Effector memory CD8-positive, alpha-beta T cell (primary cell): Measurements from ENCODE around the gene GPATCH3.
"Not testable (repeated sequence)": the region's sequence is repeated elsewhere in the genome, so short reads cannot be mapped to it uniquely, and the experiment has no call there.

ENCODE experiments used
- ATAC-seq: fragments of 150-1000 bp; cut with Tn5 transposase; replicated peaks from 2 replicates; pipeline ENCODE4 v1.10.0; 2021; ENCODE audit warnings: mild to moderate bottlenecking, moderate library complexity
- DNase-seq, 3 experiments: peaks; one replicate each; pipeline ENCODE4 v3.0.0; 2021
- H3K27ac Mint-ChIP-seq, 2 donors: one replicate each; pipeline ENCODE4 v1.8.0; 2022; ENCODE audit warnings: mild to moderate bottlenecking in 2 of 2, mixed read lengths in 2 of 2, moderate library complexity in 2 of 2
- H3K27me3 Mint-ChIP-seq, 2 donors: one replicate each; pipeline ENCODE4 v1.8.0; 2022; ENCODE audit warnings: mixed read lengths in 2 of 2
- H3K36me3 Mint-ChIP-seq: one replicate; pipeline ENCODE4 v1.8.0; 2022; ENCODE audit warnings: mild to moderate bottlenecking, moderate library complexity, mixed read lengths; ENCODE audit not compliant: insufficient read depth
- H3K4me1 Mint-ChIP-seq, 2 donors: one replicate each; pipeline ENCODE4 v1.8.0; 2022; ENCODE audit warnings: low read depth in 2 of 2, mixed read lengths in 2 of 2
- H3K4me3 Mint-ChIP-seq, 2 donors: one replicate each; pipeline ENCODE4 v1.8.0; 2022; ENCODE audit warnings: mild to moderate bottlenecking in 2 of 2, mixed read lengths in 2 of 2, moderate library complexity in 2 of 2
- H3K9me3 Mint-ChIP-seq, 2 donors: one replicate each; pipeline ENCODE4 v1.8.0; 2022; ENCODE audit warnings: mixed read lengths in 2 of 2
- total RNA-seq, 9 experiments: gene quantifications; one replicate each; lab custom pipeline; 2026; lab: John Stamatoyannopoulos, UW

GPATCH3 gene, protein sequence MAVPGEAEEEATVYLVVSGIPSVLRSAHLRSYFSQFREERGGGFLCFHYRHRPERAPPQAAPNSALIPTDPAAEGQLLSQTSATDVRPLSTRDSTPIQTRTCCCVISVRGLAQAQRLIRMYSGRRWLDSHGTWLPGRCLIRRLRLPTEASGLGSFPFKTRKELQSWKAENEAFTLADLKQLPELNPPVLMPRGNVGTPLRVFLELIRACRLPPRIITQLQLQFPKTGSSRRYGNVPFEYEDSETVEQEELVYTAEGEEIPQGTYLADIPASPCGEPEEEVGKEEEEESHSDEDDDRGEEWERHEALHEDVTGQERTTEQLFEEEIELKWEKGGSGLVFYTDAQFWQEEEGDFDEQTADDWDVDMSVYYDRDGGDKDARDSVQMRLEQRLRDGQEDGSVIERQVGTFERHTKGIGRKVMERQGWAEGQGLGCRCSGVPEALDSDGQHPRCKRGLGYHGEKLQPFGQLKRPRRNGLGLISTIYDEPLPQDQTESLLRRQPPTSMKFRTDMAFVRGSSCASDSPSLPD
- 18.1 to 32.2 (median 22.2) reads per million in 9 experiments for total RNA-seq

- H3K27me3 Mint-ChIP-seq, result no peaks in the 10 kb centered on the region
Measured at GRCh38 chr1:26900001-26900814, at the start of gene GPATCH3. TSS of gene GPATCH3 (minus strand) at chr1:26900467. CDS start at chr1:26900442, 25 bp downstream.

DNA sequence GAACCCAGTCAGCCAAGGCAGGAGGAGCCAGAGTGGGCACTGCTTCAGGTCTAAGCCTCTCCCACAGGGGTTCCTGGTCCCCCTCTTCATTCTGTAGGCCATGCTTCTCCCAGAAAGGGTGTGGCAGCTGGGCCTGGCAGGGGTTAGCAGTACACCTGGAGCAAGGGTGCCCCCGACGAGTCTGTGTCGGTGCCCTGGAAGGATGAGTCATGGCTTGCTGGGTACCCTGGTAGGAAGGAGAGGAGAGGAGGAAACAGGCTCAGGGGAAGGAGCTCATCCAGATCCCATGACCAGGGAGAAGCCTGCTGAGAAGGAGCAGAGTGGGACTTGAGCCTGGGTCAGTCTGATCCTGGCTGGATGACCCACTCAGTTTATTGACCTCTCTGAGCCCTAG lies 49.7 kb upstream of the GPATCH3 start:
- Mint-ChIP-seq H3K9me3 (no peaks in the 10 kb centered on the region), H3K27me3 (no peaks in the 10 kb centered on the region), H3K4me3 (no peak overlapping the region), H3K27ac (peak overlapping the region; percentile 50 to 81), H3K4me1 (no peaks in the 10 kb centered on the region), H3K36me3 (peaks cover 13% of the 10 kb centered on the region)
- DNase-seq (no peak), ATAC-seq (no peak)

More at GRCh38 chr1:26900001-26900814, at the start of gene GPATCH3:
- peak; percentile 94 for ATAC-seq
- peaks cover 21 to 27% of the 10 kb centered on the region in 2 donors for H3K4me1 Mint-ChIP-seq
- peak within 1 kb of the TSS; percentile 98 to 99 for H3K27ac Mint-ChIP-seq
- H3K4me3 Mint-ChIP-seq, result peak within 1 kb of the TSS; percentile 94
- peak; percentile 83 to 85 (median 84) for DNase-seq
- H3K9me3 Mint-ChIP-seq, result no peaks in the 10 kb centered on the region
- peaks cover 59% of the 10 kb centered on the region for H3K36me3 Mint-ChIP-seq

DNA sequence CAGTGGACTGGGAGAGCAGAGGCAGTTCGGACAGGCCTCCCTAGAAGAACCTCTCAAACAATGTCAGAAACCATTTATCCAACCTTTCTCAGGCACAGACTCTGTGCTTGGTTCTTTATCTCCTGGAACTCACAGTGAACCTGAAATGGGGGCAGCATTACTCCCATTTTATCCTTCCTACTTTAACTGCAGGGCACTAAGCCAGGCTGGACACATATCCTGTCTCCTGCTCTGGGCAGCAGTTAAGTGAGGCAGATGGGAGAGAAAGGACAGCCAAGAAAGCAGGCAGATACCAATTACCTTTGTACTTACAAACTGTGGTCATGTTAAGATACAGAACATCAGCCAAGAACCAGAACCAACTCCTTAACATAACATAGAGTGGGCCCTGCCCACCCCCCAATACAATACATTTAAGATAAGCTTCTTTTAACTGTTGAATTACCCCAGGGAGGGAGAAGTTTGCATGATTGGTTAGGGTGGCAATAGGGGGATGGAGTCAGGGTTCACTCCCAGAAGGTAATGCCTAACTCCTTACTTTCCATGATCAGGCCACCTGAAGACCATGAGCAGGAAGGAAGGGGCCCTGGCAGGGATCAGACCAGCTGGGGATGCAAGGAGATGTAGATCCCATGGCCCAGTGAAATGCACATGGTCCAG lies 49.1 kb upstream of the GPATCH3 start:
- H3K27me3 Mint-ChIP-seq, result no peaks in the 10 kb centered on the region
- no peak overlapping the region for H3K4me3 Mint-ChIP-seq
- no peaks in the 10 kb centered on the region for H3K4me1 Mint-ChIP-seq
- peak overlapping the region; percentile 50 to 81 for H3K27ac Mint-ChIP-seq
- DNase-seq, result no peak
- no peak for ATAC-seq
- H3K9me3 Mint-ChIP-seq, result no peaks in the 10 kb centered on the region
- peaks cover 18% of the 10 kb centered on the region for H3K36me3 Mint-ChIP-seq

GRCh38 chr1:26948725-26949057 lies 48.4 kb upstream of the GPATCH3 start:
- H3K27me3 Mint-ChIP-seq, H3K27ac Mint-ChIP-seq: not testable (repeated sequence)

DNA sequence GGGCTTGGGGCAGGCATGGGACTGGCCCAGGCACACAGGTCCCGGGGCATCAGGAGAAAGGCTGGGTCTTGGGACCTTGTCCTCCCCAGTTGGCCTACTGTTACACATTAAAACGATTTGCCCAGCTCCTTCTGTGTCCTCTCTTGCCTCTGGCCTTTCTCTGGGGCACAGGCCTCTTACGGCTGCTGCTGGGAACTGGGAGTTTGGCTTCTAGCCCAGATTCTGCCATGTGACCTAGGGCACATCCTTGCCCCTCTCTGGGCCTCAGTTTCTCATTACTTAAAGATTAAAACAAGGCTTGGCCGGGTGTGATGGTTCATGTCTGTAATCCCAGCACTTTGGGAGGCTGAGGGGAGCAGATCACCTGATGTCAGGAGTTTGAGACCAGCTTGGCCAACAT lies 46.0 kb upstream of the GPATCH3 start:
- H3K27ac Mint-ChIP-seq, result peak overlapping the region in 1 of 2 donors; percentile 55
- no peak for ATAC-seq
- peaks cover 44% of the 10 kb centered on the region for H3K36me3 Mint-ChIP-seq
- H3K9me3 Mint-ChIP-seq, result no peaks in the 10 kb centered on the region
- H3K4me3 Mint-ChIP-seq, result no peak overlapping the region
- H3K4me1 Mint-ChIP-seq, result no peaks in the 10 kb centered on the region
- no peak for DNase-seq
- no peaks in the 10 kb centered on the region for H3K27me3 Mint-ChIP-seq

More at GRCh38 chr1:26948725-26949057, 48.4 kb upstream of the GPATCH3 start:
- not testable (repeated sequence) for H3K4me1 Mint-ChIP-seq, ATAC-seq, H3K4me3 Mint-ChIP-seq, DNase-seq, H3K9me3 Mint-ChIP-seq
- H3K36me3 Mint-ChIP-seq, result peaks cover 25% of the 10 kb centered on the region

- Mint-ChIP-seq H3K4me3 (no peak overlapping the region), H3K27ac (peak overlapping the region; percentile 52 to 55), H3K27me3 (no peaks in the 10 kb centered on the region), H3K36me3 (peaks cover 48% of the 10 kb centered on the region), H3K4me1 (no peaks in the 10 kb centered on the region), H3K9me3 (no peaks in the 10 kb centered on the region)
- ATAC-seq (no peak), DNase-seq (no peak)
Measured at GRCh38 chr1:26945728-26946127, 45.5 kb upstream of the GPATCH3 start.

DNA sequence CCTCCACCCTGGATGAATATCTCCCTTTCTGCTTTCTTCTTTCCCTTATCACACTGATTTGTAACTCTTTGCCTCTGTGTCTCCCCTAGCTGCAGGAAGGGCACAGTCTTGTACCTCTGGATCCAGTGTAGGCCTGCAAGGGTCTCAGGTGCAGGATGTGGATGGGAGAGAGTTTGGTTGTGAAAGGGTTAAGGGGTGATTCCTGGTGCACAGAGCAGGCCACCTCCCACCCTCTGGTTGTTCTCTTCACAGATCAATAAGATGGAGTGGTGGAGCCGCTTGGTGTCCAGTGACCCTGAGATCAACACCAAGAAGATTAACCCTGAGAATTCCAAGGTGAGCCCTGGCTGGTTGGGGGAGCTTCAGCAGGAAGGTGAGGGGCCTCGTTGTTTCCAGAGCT lies 44.9 kb upstream of the GPATCH3 start:
- DNase-seq (no peak), ATAC-seq (no peak)
- no peaks in the 10 kb centered on the region for H3K9me3 Mint-ChIP-seq
- no peak overlapping the region for H3K4me3 Mint-ChIP-seq
- H3K27ac Mint-ChIP-seq, result no peak overlapping the region
- no peaks in the 10 kb centered on the region for H3K27me3 Mint-ChIP-seq
- peaks cover 48% of the 10 kb centered on the region for H3K36me3 Mint-ChIP-seq
- no peaks in the 10 kb centered on the region for H3K4me1 Mint-ChIP-seq

GRCh38 chr1:26942656-26943055 lies 42.4 kb upstream of the GPATCH3 start:
- H3K27me3 Mint-ChIP-seq, result no peaks in the 10 kb centered on the region

DNA sequence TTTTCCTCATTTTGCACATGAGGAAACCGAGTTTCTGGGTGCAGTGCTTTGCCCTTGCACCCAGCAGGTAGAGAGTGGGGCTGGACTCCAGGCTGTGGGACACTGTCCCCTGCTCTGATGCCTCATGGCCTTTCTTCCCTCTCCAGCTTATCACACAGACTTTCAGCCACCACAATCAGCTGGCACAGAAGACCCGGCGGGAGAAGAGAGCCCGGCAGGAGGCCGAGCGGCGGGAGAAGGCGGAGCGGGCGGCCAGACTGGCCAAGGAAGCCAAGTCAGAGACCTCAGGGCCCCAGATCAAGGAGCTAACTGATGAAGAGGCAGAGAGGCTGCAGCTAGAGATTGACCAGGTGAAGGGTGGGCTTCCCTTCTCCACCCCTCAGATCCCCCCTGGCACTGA lies 41.0 kb upstream of the GPATCH3 start:
- no peak for DNase-seq
- Mint-ChIP-seq H3K36me3 (peaks cover 46% of the 10 kb centered on the region), H3K27me3 (no peaks in the 10 kb centered on the region), H3K4me1 (peaks cover 0 to 4% of the 10 kb centered on the region in 2 donors), H3K4me3 (no peak overlapping the region), H3K9me3 (no peaks in the 10 kb centered on the region), H3K27ac (peak overlapping the region in 1 of 2 donors; percentile 68)
- no peak for ATAC-seq

More at GRCh38 chr1:26942656-26943055, 42.4 kb upstream of the GPATCH3 start:
- Mint-ChIP-seq H3K27ac (peak overlapping the region in 1 of 2 donors; percentile 81), H3K4me1 (peaks cover 0 to 4% of the 10 kb centered on the region in 2 donors), H3K4me3 (no peak overlapping the region), H3K36me3 (peaks cover 48% of the 10 kb centered on the region), H3K9me3 (no peaks in the 10 kb centered on the region)
- ATAC-seq (no peak), DNase-seq (no peak)

GRCh38 chr1:26938659-26939025 lies 38.4 kb upstream of the GPATCH3 start:
- no peak overlapping the region for H3K4me3 Mint-ChIP-seq
- peaks cover 44% of the 10 kb centered on the region for H3K36me3 Mint-ChIP-seq
- peak overlapping the region; percentile 12 to 41 for H3K27ac Mint-ChIP-seq
- peaks cover 2 to 4% of the 10 kb centered on the region in 2 donors for H3K4me1 Mint-ChIP-seq
- ATAC-seq, result no peak
- H3K27me3 Mint-ChIP-seq, result no peaks in the 10 kb centered on the region
- H3K9me3 Mint-ChIP-seq, result no peaks in the 10 kb centered on the region
- no peak for DNase-seq

- no peak for DNase-seq
- H3K36me3 Mint-ChIP-seq, result peaks cover 41% of the 10 kb centered on the region
- no peak for ATAC-seq
Measured at GRCh38 chr1:26938004-26938658, 37.9 kb upstream of the GPATCH3 start.

DNA sequence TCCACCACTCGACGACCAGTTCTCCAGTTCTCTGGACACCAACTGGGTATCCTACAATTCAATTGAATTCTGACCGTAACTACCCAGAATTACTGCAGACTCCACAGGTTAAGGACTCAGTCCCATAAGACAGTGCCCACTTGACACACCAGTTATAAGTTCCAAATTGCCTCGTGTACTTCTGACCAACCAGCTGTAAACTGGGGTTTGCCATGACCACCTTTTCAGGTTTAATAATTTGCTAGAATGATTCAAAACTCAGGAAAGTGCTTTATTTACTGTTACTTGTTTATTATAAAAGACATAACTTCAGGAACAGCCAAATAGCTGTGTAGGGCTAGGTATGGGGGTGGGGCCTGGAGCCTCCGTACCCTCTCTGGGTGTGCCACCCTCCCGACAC lies 36.6 kb upstream of the GPATCH3 start:
- Mint-ChIP-seq H3K9me3 (no peaks in the 10 kb centered on the region), H3K4me3 (no peak overlapping the region), H3K36me3 (peaks cover 37% of the 10 kb centered on the region), H3K27me3 (no peaks in the 10 kb centered on the region), H3K27ac (no peak overlapping the region), H3K4me1 (peaks cover 2 to 10% of the 10 kb centered on the region in 2 donors)
- ATAC-seq (no peak), DNase-seq (no peak)

More at GRCh38 chr1:26938004-26938658, 37.9 kb upstream of the GPATCH3 start:
- H3K27me3 Mint-ChIP-seq, result no peaks in the 10 kb centered on the region
- peaks cover 2 to 4% of the 10 kb centered on the region in 2 donors for H3K4me1 Mint-ChIP-seq
- no peak overlapping the region for H3K4me3 Mint-ChIP-seq
- peak overlapping the region in 1 of 2 donors; percentile 41 for H3K27ac Mint-ChIP-seq
- H3K9me3 Mint-ChIP-seq, result no peaks in the 10 kb centered on the region

GRCh38 chr1:26932531-26932930 lies 32.3 kb upstream of the GPATCH3 start:
- Mint-ChIP-seq H3K27ac (peak overlapping the region in 1 of 2 donors; percentile 49), H3K27me3 (no peaks in the 10 kb centered on the region), H3K4me3 (no peak overlapping the region), H3K4me1 (peaks cover 2 to 6% of the 10 kb centered on the region in 2 donors), H3K36me3 (peaks cover 43% of the 10 kb centered on the region), H3K9me3 (no peaks in the 10 kb centered on the region)
- ATAC-seq, result no peak
- no peak for DNase-seq
